Ishikawa (cell line): ENCODE data around the gene AP3B1.

Experiments used
- CEBPB ChIP-seq: IDR thresholded peaks from 2 replicates; pipeline ENCODE4 v1.6.1; 2012
- CREB1 ChIP-seq: IDR thresholded peaks from 2 replicates; pipeline ENCODE4 v1.6.1; 2012; ENCODE audit warnings: low read depth
- EGR1 ChIP-seq: IDR thresholded peaks from 2 replicates; pipeline ENCODE4 v1.6.1; 2012
- EP300 ChIP-seq: IDR thresholded peaks from 2 replicates; pipeline ENCODE4 v1.6.1; 2012; ENCODE audit warnings: borderline replicate concordance
- FOXM1 ChIP-seq: IDR thresholded peaks from 2 replicates; pipeline ENCODE4 v1.6.1; 2012; ENCODE audit warnings: low read depth, borderline replicate concordance
- NFIC ChIP-seq: IDR thresholded peaks from 2 replicates; pipeline ENCODE4 v1.6.1; 2012
- RAD21 ChIP-seq: IDR thresholded peaks from 2 replicates; pipeline ENCODE4 v1.6.1; 2012; ENCODE audit warnings: low read depth
- TAF1 ChIP-seq: IDR thresholded peaks from 2 replicates; pipeline ENCODE4 v1.6.1; 2012; ENCODE audit warnings: low read depth, mild to moderate bottlenecking
- TCF12 ChIP-seq: IDR thresholded peaks from 2 replicates; pipeline ENCODE4 v1.6.1; 2012; ENCODE audit warnings: low read depth
- TEAD4 ChIP-seq: IDR thresholded peaks from 2 replicates; pipeline ENCODE4 v1.6.1; 2012
- YY1 ChIP-seq: IDR thresholded peaks from 2 replicates; pipeline ENCODE4 v1.6.1; 2012; ENCODE audit warnings: low read depth
- ZBTB7A ChIP-seq: IDR thresholded peaks from 2 replicates; pipeline ENCODE4 v1.6.1; 2012; ENCODE audit warnings: low read depth
- TF ChIP-seq, protein P1 (sequence below): IDR thresholded peaks from 2 replicates; pipeline ENCODE4 v1.6.1; 2012; ENCODE audit warnings: low read depth, mild to moderate bottlenecking
- TF ChIP-seq, protein P2 (sequence below): IDR thresholded peaks from 2 replicates; pipeline ENCODE4 v1.6.1; 2012
- TF ChIP-seq, protein P3 (sequence below): IDR thresholded peaks from 2 replicates; pipeline ENCODE4 v1.6.1; 2012

The AP3B1 gene

DNA sequence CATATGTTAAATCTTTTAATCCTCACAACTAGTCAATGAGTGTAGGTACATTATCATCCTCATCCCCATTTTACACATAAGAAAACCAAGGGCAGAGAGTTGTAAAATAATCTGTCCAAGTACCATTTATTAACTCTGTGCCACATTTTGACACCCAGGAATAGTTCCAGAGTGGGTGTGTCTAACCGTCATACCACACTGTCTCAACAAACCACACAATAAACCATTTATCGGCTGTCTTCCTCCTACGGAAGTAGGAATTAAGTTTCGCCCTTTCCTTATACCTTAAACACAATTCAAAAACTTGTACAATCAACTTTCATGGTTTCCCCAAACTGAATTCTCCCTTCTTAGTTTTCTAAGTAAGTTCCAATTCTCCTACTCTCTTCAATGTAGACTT lies 11.4 kb downstream of the AP3B1 start:
- TF ChIP-seq EP300 (no peak), NFIC (no peak), EGR1 (no peak), CREB1 (no peak), TEAD4 (no peak), YY1 (no peak), TAF1 (no peak), TCF12 (no peak)
- TF ChIP-seq, protein P1, sequence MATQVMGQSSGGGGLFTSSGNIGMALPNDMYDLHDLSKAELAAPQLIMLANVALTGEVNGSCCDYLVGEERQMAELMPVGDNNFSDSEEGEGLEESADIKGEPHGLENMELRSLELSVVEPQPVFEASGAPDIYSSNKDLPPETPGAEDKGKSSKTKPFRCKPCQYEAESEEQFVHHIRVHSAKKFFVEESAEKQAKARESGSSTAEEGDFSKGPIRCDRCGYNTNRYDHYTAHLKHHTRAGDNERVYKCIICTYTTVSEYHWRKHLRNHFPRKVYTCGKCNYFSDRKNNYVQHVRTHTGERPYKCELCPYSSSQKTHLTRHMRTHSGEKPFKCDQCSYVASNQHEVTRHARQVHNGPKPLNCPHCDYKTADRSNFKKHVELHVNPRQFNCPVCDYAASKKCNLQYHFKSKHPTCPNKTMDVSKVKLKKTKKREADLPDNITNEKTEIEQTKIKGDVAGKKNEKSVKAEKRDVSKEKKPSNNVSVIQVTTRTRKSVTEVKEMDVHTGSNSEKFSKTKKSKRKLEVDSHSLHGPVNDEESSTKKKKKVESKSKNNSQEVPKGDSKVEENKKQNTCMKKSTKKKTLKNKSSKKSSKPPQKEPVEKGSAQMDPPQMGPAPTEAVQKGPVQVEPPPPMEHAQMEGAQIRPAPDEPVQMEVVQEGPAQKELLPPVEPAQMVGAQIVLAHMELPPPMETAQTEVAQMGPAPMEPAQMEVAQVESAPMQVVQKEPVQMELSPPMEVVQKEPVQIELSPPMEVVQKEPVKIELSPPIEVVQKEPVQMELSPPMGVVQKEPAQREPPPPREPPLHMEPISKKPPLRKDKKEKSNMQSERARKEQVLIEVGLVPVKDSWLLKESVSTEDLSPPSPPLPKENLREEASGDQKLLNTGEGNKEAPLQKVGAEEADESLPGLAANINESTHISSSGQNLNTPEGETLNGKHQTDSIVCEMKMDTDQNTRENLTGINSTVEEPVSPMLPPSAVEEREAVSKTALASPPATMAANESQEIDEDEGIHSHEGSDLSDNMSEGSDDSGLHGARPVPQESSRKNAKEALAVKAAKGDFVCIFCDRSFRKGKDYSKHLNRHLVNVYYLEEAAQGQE = no peak

DNA sequence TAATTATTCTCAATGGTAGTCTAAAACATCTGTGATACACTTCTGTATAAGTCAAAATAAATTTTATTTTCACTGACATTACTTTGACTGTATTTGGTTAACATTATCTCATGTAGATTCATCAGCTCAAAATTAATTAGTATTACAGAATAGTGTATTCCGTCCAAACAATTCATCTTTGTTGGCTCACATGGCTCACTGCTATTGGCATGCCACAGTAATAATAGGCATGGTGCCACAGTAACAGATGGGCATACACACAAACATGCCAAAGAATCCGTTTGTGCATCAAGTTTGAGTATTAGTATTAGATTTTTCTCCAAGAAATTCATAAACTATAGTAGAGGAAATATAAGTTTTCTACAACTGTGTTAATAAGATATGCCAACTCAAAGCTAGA lies 14.2 kb downstream of the AP3B1 start:
- TF ChIP-seq TEAD4 (no peak), NFIC (no peak), TCF12 (no peak), EGR1 (no peak), ZBTB7A (no peak), FOXM1 (no peak), YY1 (no peak), RAD21 (no peak), TAF1 (no peak), EP300 (no peak), CREB1 (no peak), CEBPB (no peak)
- TF ChIP-seq, protein P1 = no peak
- TF ChIP-seq, protein P2, sequence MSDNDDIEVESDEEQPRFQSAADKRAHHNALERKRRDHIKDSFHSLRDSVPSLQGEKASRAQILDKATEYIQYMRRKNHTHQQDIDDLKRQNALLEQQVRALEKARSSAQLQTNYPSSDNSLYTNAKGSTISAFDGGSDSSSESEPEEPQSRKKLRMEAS = no peak

DNA sequence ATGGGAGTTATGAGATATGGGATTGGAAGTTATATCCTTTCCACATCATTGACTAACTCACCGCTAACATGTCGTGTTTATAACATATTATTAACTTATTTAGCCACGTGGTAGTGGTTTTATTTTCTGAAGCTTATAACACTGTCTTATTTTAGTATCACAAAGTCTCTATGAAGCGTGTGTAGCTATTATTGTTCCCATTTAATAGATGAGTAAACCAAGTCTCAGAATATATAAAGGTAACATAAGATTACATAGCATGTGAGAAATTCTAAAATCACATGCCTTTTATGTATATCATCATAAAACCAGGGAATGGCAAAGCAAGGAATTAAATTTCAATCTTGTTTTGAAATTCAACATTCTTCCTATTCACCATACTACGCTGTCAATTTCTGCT lies 15.3 kb downstream of the AP3B1 start:
- TF ChIP-seq ZBTB7A = no peak
- TF ChIP-seq EP300 = no peak
- TF ChIP-seq RAD21 = no peak
- no peak for TF ChIP-seq TAF1
- TF ChIP-seq YY1 = no peak
- no peak for TF ChIP-seq CREB1
- TF ChIP-seq, protein P1 = no peak
- TF ChIP-seq NFIC = no peak
- TF ChIP-seq CEBPB = no peak
- TF ChIP-seq, protein P3, sequence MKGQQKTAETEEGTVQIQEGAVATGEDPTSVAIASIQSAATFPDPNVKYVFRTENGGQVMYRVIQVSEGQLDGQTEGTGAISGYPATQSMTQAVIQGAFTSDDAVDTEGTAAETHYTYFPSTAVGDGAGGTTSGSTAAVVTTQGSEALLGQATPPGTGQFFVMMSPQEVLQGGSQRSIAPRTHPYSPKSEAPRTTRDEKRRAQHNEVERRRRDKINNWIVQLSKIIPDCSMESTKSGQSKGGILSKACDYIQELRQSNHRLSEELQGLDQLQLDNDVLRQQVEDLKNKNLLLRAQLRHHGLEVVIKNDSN = no peak
- TF ChIP-seq TCF12 = no peak
- TF ChIP-seq TEAD4 = no peak
- TF ChIP-seq FOXM1 = no peak
- TF ChIP-seq, protein P2 = no peak
- TF ChIP-seq EGR1 = no peak

DNA sequence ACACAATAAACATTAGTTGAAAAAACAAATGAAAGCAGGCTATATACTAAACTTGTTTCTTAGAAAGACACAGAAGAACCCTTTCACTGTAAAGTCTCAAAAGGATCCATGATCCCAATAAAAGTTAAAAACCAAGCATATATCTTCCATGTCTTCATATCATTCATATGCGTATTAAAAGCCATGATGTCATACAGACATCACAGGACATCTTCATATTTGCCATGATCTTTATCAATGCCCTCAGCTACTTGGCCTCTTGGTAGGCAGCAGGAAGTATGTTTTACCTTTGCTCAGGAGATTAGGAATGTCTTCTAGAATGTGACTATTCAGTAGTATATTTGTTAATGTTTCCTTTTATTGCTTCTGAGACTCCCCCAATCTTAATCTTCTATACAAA lies 16.8 kb downstream of the AP3B1 start:
- TF ChIP-seq CEBPB (no peak), TEAD4 (no peak), YY1 (no peak), TCF12 (no peak), RAD21 (no peak), CREB1 (no peak), ZBTB7A (no peak), TAF1 (no peak), EP300 (no peak), NFIC (no peak), FOXM1 (no peak), EGR1 (no peak)
- TF ChIP-seq, protein P1 = no peak
- TF ChIP-seq, protein P3 = no peak
- TF ChIP-seq, protein P2 = no peak
